HepG2 (cell line): Measurements from ENCODE around the gene NGEF. TPM values are rescaled to one million over a fixed set of nuclear protein-coding genes. Genes with fewer than 3 reads are reported as not detected.
A peak's percentile ranks its signal among the peaks of the same experiment; 100 is the strongest.

ENCODE experiments used
- ATF3 ChIP-seq: sonication (generic); formaldehyde crosslinking; IDR thresholded peaks from 2 replicates; pipeline ENCODE4 v1.4.0; 2020; ENCODE audit warnings: missing genetic modification reagents
- DNMT3B ChIP-seq: conservative IDR thresholded peaks from 2 replicates; pipeline ENCODE4 v1.6.1; 2016; ENCODE audit warnings: missing biosample characterization, control low read depth
- FOXO4 ChIP-seq: sonication (generic); formaldehyde crosslinking; conservative IDR thresholded peaks from 2 replicates; pipeline ENCODE4 v1.8.1; 2023; ENCODE audit warnings: missing genetic modification reagents
- LRRFIP1 ChIP-seq: sonication (generic); formaldehyde crosslinking; conservative IDR thresholded peaks from 2 replicates; pipeline ENCODE4 v1.4.0; 2020; ENCODE audit warnings: missing genetic modification reagents
- MXI1 ChIP-seq: IDR thresholded peaks from 3 replicates; pipeline ENCODE4 v1.6.1; 2012; ENCODE audit warnings: low read depth, low read length, inconsistent platforms, borderline replicate concordance
- PAX8 ChIP-seq: sonication (generic); formaldehyde crosslinking; IDR thresholded peaks from 2 replicates; pipeline ENCODE4 v1.8.0; 2022; ENCODE audit warnings: mild to moderate bottlenecking, missing genetic modification reagents, borderline replicate concordance
- RNF219 ChIP-seq: sonication (generic); formaldehyde crosslinking; IDR thresholded peaks from 2 replicates; pipeline ENCODE4 v1.5.0; 2020; ENCODE audit warnings: mild to moderate bottlenecking, missing genetic modification reagents
- SRSF1 ChIP-seq: fragments of 200-400 bp; formaldehyde crosslinking; optimal IDR thresholded peaks from 2 replicates; pipeline ENCODE3; 2017; ENCODE audit warnings: mild to moderate bottlenecking, low read depth, low read length, moderate library complexity
- SSRP1 ChIP-seq: IDR thresholded peaks from 2 replicates; pipeline ENCODE4 v1.6.1; 2016; ENCODE audit warnings: control low read depth
- TBX2 ChIP-seq: sonication (generic); formaldehyde crosslinking; IDR thresholded peaks from 2 replicates; pipeline ENCODE4 v1.5.0; 2020; ENCODE audit warnings: missing genetic modification reagents, mild to moderate bottlenecking, borderline replicate concordance
- TCF7L2 ChIP-seq: IDR thresholded peaks from 2 replicates; pipeline ENCODE4 v1.6.1; 2011; ENCODE audit warnings: mild to moderate bottlenecking, low read depth, low read length, moderate library complexity
- THAP7 ChIP-seq: sonication (generic); formaldehyde crosslinking; IDR thresholded peaks from 2 replicates; pipeline ENCODE4 v1.8.1; 2023; ENCODE audit warnings: mild to moderate bottlenecking, missing genetic modification reagents
- WIZ ChIP-seq: sonication (generic); formaldehyde crosslinking; IDR thresholded peaks from 2 replicates; pipeline ENCODE4 v1.5.1; 2020; ENCODE audit warnings: mild to moderate bottlenecking, missing genetic modification reagents
- ZMYM3 ChIP-seq: sonication (generic); formaldehyde crosslinking; IDR thresholded peaks from 2 replicates; pipeline ENCODE4 v1.5.1; 2020; ENCODE audit warnings: mild to moderate bottlenecking, missing genetic modification reagents
- ZNF18 ChIP-seq: sonication (generic); formaldehyde crosslinking; IDR thresholded peaks from 2 replicates; pipeline ENCODE4 v1.8.0; 2022; ENCODE audit warnings: mild to moderate bottlenecking, missing genetic modification reagents; ENCODE audit not compliant: insufficient replicate concordance
- ZNF260 ChIP-seq: sonication (generic); formaldehyde crosslinking; IDR thresholded peaks from 2 replicates; pipeline ENCODE4 v1.4.0; 2020; ENCODE audit warnings: missing genetic modification reagents, low read depth, mild to moderate bottlenecking, borderline replicate concordance
- ZNF446 ChIP-seq: sonication (generic); formaldehyde crosslinking; IDR thresholded peaks from 2 replicates; pipeline ENCODE4 v1.5.0; 2020; ENCODE audit warnings: mild to moderate bottlenecking, missing genetic modification reagents
- ZNF605 ChIP-seq: sonication (generic); formaldehyde crosslinking; IDR thresholded peaks from 2 replicates; pipeline ENCODE4 v1.8.0; 2022; ENCODE audit warnings: mild to moderate bottlenecking, missing genetic modification reagents
- ZNF644 ChIP-seq: IDR thresholded peaks from 2 replicates; pipeline ENCODE4 v1.6.1; 2016; ENCODE audit warnings: low read depth
- polyA plus RNA-seq, 8 experiments: library from polyadenylated mRNA; depleted of rRNA in 3 of 8; stranded (reverse) in 7 of 8; unstranded in 1 of 8; fragments of >200 nt; fragmentation: Illumina TruSeq in 4 of 8; extraction: Trizol in 4 of 8; gene quantifications; 2 replicates each; pipeline versions ENCODE4 v1.2.1 to v1.2.3, GENCODE V29; 2011 to 2016; ENCODE audit warnings: low read depth in 4 of 8, missing spikeins in 1 of 8, mixed read lengths in 1 of 8; ENCODE audit not compliant: insufficient read depth in 1 of 8
- total RNA-seq, 5 experiments: library from RNA; depleted of rRNA; stranded (reverse); fragments of >200 nt; fragmentation: Illumina TruSeq; extraction: Trizol; gene quantifications; 2 replicates each; pipeline ENCODE4 v1.2.3, GENCODE V29; 2016; ENCODE audit warnings: low read depth in 1 of 5

Gene NGEF
- total and polyA plus RNA-seq, 2 of the 13 experiments (the other 11 are each of a cell fraction or from before 2014, with no cell fraction given): 14.4 to 36.9 TPM

GRCh38 chr2:233013027-233013461, at the start of gene NGEF (continued):
- TF ChIP-seq LRRFIP1 (CRISPR knock-in tag) (0 out of 2 replicates have a peak, but pooled peaks have one; percentile 23), SSRP1 (CRISPR knock-in tag) (no peak), ZNF605 (CRISPR knock-in tag) (no peak), ZNF644 (peak; percentile 98), WIZ (CRISPR knock-in tag) (no peak), SRSF1 (peak; percentile 71), THAP7 (CRISPR knock-in tag) (no peak), DNMT3B (no peak), RNF219 (no peak), ZMYM3 (CRISPR knock-in tag) (peak; percentile 82), MXI1 (peak; percentile 77; the same call in 2 of the 3 replicates), PAX8 (CRISPR knock-in tag) (0 out of 2 replicates have a peak, but pooled peaks have one; percentile 44), ATF3 (0 out of 2 replicates have a peak, but pooled peaks have one; percentile 24), FOXO4 (CRISPR knock-in tag) (no peak), TBX2 (peak; percentile 90), ZNF260 (CRISPR knock-in tag) (no peak), ZNF18 (CRISPR knock-in tag) (peak; percentile 40), ZNF446 (CRISPR knock-in tag) (no peak), TCF7L2 (no peak)
